GM23338 (cell line): ENCODE data around the gene MYOF. TPM values are rescaled to one million over a fixed set of nuclear protein-coding genes. Genes with fewer than 3 reads are reported as not detected.
A peak's percentile ranks its signal among the peaks of the same experiment; 100 is the strongest.

ENCODE experiments used
- ATAC-seq: fragments of 200-7000 bp; cut with Tn5 transposase; 3 replicates; pipeline ENCODE4 v1.9.1; 2020
- DNase-seq: peaks from one replicate; pipeline ENCODE4 v3.0.0-alpha.2; 2015; ENCODE audit warnings: low spot score
- H2AFZ ChIP-seq: fragments of 200-600 bp; sonication (generic); 2 replicates; pipeline ENCODE4 v1.8.0; 2016; ENCODE audit warnings: antibody characterized with exemption, mild to moderate bottlenecking, moderate library complexity
- H3F3A ChIP-seq: fragments of 200-600 bp; sonication (generic); replicated peaks from 2 replicates; pipeline ENCODE4 v1.8.0; 2017; ENCODE audit warnings: antibody characterized with exemption, mixed run types, low read depth
- H3K27ac ChIP-seq: fragments of 200-600 bp; sonication (generic); 2 replicates; pipeline ENCODE4 v1.6.1; 2016; ENCODE audit warnings: low read depth
- H3K27me3 ChIP-seq: fragments of 200-600 bp; sonication (generic); 2 replicates; pipeline ENCODE4 v1.8.0; 2016; ENCODE audit warnings: mild to moderate bottlenecking, mixed run types, moderate library complexity; ENCODE audit not compliant: insufficient read depth
- H3K36me3 ChIP-seq: fragments of 200-600 bp; sonication (generic); 2 replicates; pipeline ENCODE4 v1.8.0; 2016; ENCODE audit warnings: mild to moderate bottlenecking; ENCODE audit not compliant: insufficient read depth
- H3K4me1 ChIP-seq: fragments of 200-600 bp; sonication (generic); 2 replicates; pipeline ENCODE4 v1.8.0; 2016; ENCODE audit warnings: mild to moderate bottlenecking, moderate library complexity; ENCODE audit not compliant: insufficient read depth
- H3K4me2 ChIP-seq: fragments of 200-600 bp; sonication (generic); 2 replicates; pipeline ENCODE4 v1.7.1; 2017; ENCODE audit warnings: mixed run types
- H3K4me3 ChIP-seq: fragments of 200-600 bp; sonication (generic); 2 replicates; pipeline ENCODE4 v1.6.1; 2016; ENCODE audit warnings: mixed run types
- H3K79me2 ChIP-seq: fragments of 200-600 bp; sonication (generic); replicated peaks from 2 replicates; pipeline ENCODE4 v1.8.0; 2017; ENCODE audit warnings: mild to moderate bottlenecking; ENCODE audit not compliant: insufficient read depth
- H3K9me2 ChIP-seq: fragments of 200-600 bp; sonication (generic); 2 replicates; pipeline ENCODE4 v1.8.0; 2017; ENCODE audit not compliant: insufficient read depth
- H4K20me1 ChIP-seq: fragments of 200-600 bp; sonication (generic); replicated peaks from 2 replicates; pipeline ENCODE4 v1.8.0; 2017; ENCODE audit warnings: mild to moderate bottlenecking; ENCODE audit not compliant: insufficient read depth
- H3K27ac Mint-ChIP-seq: 2 replicates; pipeline ENCODE4 v1.8.0; 2020; ENCODE audit warnings: inconsistent platforms, mild to moderate bottlenecking, moderate library complexity, mixed read lengths
- H3K27me3 Mint-ChIP-seq: 3 replicates; pipeline ENCODE4 v1.8.0; 2022; ENCODE audit warnings: low read depth, mild to moderate bottlenecking, moderate library complexity, mixed read lengths, inconsistent platforms; ENCODE audit not compliant: insufficient read depth, poor library complexity
- H3K36me3 Mint-ChIP-seq: 3 replicates; pipeline ENCODE4 v1.8.0; 2021; ENCODE audit warnings: low read depth, mild to moderate bottlenecking, inconsistent platforms, moderate library complexity, mixed read lengths
- H3K4me1 Mint-ChIP-seq: 3 replicates; pipeline ENCODE4 v1.8.0; 2020; ENCODE audit warnings: mild to moderate bottlenecking, inconsistent platforms, mixed read lengths
- H3K4me3 Mint-ChIP-seq: 3 replicates; pipeline ENCODE4 v1.8.0; 2021; ENCODE audit warnings: moderate library complexity, mild to moderate bottlenecking, inconsistent platforms, mixed read lengths
- H3K9me3 Mint-ChIP-seq: 3 replicates; pipeline ENCODE4 v1.8.0; 2020; ENCODE audit warnings: moderate library complexity, mild to moderate bottlenecking, inconsistent platforms, mixed read lengths
- CREB1 ChIP-seq: fragments of 250-450 bp; sonication (Bioruptor Pico); IDR thresholded peaks from 2 replicates; pipeline ENCODE4 v1.5.0; 2020; ENCODE audit warnings: low read depth, mild to moderate bottlenecking, moderate library complexity
- EZH2 ChIP-seq: fragments of 200-600 bp; sonication (generic); IDR thresholded peaks from one replicate; pipeline ENCODE4 v1.8.0; 2017; ENCODE audit warnings: antibody characterized with exemption, mild to moderate bottlenecking, low read depth; ENCODE audit not compliant: unreplicated experiment
- EZH2phosphoT487 ChIP-seq: fragments of 200-600 bp; sonication (generic); IDR thresholded peaks from one replicate; pipeline ENCODE4 v1.8.1; 2018; ENCODE audit warnings: antibody characterized with exemption; ENCODE audit not compliant: unreplicated experiment
- JUNB ChIP-seq: IDR thresholded peaks from one replicate; pipeline ENCODE4 v1.6.1; 2016; ENCODE audit warnings: antibody characterized with exemption; ENCODE audit not compliant: unreplicated experiment
- NANOG ChIP-seq: IDR thresholded peaks from 2 replicates; pipeline ENCODE4 v1.6.1; 2016; ENCODE audit warnings: antibody characterized with exemption, borderline replicate concordance
- POLR2AphosphoS5 ChIP-seq: IDR thresholded peaks from 2 replicates; pipeline ENCODE4 v1.6.1; 2016; ENCODE audit warnings: antibody characterized with exemption, low read depth
- STAT1 ChIP-seq: IDR thresholded peaks from one replicate; pipeline ENCODE4 v1.6.1; 2016; ENCODE audit warnings: antibody characterized with exemption; ENCODE audit not compliant: unreplicated experiment
- ZNF114 ChIP-seq: fragments of 250-450 bp; sonication (Bioruptor Pico); IDR thresholded peaks from 2 replicates; pipeline ENCODE4 v1.5.0; 2020; ENCODE audit warnings: mild to moderate bottlenecking, moderate library complexity
- ZNF331 ChIP-seq: fragments of 250-450 bp; sonication (Bioruptor Pico); IDR thresholded peaks from 2 replicates; pipeline ENCODE4 v1.5.0; 2020; ENCODE audit warnings: low read depth, mild to moderate bottlenecking, moderate library complexity
- polyA plus RNA-seq: library from polyadenylated mRNA; unstranded; fragments of >200 nt; fragmentation: Nextera tagmentation; extraction: Ambion mirVana; gene quantifications from 2 replicates; pipeline ENCODE4 v1.2.1, GENCODE V29; 2016
- total RNA-seq: library from RNA; depleted of rRNA; stranded (reverse); fragments of >200 nt; shearing (Covaris generic); gene quantifications from 2 replicates; pipeline ENCODE4 v1.2.3, GENCODE V29; 2014
- TF ChIP-seq, protein P1 (sequence below): fragments of 250-450 bp; sonication (Bioruptor Pico); IDR thresholded peaks from 2 replicates; pipeline ENCODE4 v1.5.0; 2020; ENCODE audit warnings: mild to moderate bottlenecking, moderate library complexity
- TF ChIP-seq, protein P2 (sequence below): IDR thresholded peaks from 2 replicates; pipeline ENCODE4 v1.6.1; 2016; ENCODE audit warnings: antibody characterized with exemption
- TF ChIP-seq, protein P3 (sequence below), 2 experiments: fragments of 200-600 bp in 1 of 2; sonication (generic) in 1 of 2; conservative IDR thresholded peaks; 2 replicates each; pipeline versions ENCODE4 v1.5.1 to v1.6.1; 2016 to 2017; ENCODE audit warnings: antibody characterized with exemption in 2 of 2, low read depth in 2 of 2, mild to moderate bottlenecking in 2 of 2, moderate library complexity in 1 of 2

Gene MYOF
- total and polyA plus RNA-seq, 2 experiments from 2014 or later = 0.82 to 1.4 TPM

DNA sequence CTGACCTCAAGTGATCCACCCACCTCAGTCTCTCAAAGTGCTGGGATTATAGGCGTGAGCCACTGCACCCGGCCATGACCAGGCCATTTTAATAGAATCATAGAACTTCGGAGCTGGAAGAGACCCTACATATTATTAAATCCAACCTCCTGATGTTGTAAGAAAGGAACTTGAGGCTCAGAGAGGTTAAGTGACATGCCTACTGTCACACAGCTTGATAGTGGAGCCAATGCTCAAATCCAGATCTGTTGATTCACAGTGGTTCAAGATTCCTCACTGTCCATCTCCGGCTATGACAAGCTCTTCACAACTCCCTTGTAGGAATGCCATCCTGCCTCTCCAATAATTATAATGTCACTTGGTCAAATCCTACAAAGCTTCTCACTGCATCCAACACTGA, 65.3 kb downstream of the MYOF start (continued):
- TF ChIP-seq, protein P1, sequence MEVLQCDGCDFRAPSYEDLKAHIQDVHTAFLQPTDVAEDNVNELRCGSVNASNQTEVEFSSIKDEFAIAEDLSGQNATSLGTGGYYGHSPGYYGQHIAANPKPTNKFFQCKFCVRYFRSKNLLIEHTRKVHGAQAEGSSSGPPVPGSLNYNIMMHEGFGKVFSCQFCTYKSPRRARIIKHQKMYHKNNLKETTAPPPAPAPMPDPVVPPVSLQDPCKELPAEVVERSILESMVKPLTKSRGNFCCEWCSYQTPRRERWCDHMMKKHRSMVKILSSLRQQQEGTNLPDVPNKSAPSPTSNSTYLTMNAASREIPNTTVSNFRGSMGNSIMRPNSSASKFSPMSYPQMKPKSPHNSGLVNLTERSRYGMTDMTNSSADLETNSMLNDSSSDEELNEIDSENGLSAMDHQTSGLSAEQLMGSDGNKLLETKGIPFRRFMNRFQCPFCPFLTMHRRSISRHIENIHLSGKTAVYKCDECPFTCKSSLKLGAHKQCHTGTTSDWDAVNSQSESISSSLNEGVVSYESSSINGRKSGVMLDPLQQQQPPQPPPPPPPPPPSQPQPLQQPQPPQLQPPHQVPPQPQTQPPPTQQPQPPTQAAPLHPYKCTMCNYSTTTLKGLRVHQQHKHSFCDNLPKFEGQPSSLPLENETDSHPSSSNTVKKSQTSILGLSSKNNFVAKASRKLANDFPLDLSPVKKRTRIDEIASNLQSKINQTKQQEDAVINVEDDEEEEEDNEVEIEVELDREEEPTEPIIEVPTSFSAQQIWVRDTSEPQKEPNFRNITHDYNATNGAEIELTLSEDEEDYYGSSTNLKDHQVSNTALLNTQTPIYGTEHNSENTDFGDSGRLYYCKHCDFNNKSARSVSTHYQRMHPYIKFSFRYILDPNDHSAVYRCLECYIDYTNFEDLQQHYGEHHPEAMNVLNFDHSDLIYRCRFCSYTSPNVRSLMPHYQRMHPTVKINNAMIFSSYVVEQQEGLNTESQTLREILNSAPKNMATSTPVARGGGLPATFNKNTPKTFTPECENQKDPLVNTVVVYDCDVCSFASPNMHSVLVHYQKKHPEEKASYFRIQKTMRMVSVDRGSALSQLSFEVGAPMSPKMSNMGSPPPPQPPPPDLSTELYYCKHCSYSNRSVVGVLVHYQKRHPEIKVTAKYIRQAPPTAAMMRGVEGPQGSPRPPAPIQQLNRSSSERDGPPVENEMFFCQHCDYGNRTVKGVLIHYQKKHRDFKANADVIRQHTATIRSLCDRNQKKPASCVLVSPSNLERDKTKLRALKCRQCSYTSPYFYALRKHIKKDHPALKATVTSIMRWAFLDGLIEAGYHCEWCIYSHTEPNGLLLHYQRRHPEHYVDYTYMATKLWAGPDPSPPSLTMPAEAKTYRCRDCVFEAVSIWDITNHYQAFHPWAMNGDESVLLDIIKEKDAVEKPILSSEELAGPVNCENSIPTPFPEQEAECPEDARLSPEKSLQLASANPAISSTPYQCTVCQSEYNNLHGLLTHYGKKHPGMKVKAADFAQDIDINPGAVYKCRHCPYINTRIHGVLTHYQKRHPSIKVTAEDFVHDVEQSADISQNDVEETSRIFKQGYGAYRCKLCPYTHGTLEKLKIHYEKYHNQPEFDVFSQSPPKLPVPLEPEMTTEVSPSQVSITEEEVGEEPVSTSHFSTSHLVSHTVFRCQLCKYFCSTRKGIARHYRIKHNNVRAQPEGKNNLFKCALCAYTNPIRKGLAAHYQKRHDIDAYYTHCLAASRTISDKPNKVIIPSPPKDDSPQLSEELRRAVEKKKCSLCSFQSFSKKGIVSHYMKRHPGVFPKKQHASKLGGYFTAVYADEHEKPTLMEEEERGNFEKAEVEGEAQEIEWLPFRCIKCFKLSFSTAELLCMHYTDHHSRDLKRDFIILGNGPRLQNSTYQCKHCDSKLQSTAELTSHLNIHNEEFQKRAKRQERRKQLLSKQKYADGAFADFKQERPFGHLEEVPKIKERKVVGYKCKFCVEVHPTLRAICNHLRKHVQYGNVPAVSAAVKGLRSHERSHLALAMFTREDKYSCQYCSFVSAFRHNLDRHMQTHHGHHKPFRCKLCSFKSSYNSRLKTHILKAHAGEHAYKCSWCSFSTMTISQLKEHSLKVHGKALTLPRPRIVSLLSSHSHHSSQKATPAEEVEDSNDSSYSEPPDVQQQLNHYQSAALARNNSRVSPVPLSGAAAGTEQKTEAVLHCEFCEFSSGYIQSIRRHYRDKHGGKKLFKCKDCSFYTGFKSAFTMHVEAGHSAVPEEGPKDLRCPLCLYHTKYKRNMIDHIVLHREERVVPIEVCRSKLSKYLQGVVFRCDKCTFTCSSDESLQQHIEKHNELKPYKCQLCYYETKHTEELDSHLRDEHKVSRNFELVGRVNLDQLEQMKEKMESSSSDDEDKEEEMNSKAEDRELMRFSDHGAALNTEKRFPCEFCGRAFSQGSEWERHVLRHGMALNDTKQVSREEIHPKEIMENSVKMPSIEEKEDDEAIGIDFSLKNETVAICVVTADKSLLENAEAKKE (CRISPR knock-in tag) = no peak
- TF ChIP-seq JUNB = no peak
- no peak for TF ChIP-seq NANOG
- TF ChIP-seq, protein P2, sequence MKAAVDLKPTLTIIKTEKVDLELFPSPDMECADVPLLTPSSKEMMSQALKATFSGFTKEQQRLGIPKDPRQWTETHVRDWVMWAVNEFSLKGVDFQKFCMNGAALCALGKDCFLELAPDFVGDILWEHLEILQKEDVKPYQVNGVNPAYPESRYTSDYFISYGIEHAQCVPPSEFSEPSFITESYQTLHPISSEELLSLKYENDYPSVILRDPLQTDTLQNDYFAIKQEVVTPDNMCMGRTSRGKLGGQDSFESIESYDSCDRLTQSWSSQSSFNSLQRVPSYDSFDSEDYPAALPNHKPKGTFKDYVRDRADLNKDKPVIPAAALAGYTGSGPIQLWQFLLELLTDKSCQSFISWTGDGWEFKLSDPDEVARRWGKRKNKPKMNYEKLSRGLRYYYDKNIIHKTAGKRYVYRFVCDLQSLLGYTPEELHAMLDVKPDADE = no peak
- TF ChIP-seq EZH2phosphoT487 = no peak
- TF ChIP-seq POLR2AphosphoS5 = no peak
- TF ChIP-seq ZNF331 (CRISPR knock-in tag) = no peak
- no peak for TF ChIP-seq CREB1
- no peak for TF ChIP-seq EZH2
- no peak for TF ChIP-seq ZNF114 (CRISPR knock-in tag)

DNA sequence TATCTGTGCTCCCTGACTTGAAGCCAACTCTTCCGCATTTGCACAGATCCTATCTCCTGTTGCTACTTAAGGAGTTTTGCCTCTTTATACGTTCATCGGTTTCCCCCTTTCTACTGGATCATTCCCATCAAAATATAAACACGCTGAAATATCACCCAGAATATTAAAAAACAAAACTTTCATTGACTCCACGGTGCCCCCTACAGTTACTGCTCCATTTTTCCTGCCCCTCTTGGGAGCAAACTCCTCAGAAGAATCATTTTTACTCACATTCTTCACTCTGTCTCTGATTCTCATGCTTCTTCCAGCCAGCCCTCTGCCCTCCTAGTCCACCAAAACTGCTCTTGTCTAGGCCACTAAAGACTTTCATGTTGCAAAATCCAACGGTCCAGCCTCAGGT, 66.4 kb downstream of the MYOF start:
- Histone ChIP-seq H2AFZ (peak overlapping the region; percentile 53; the same call in 1 of the 2 replicates), H3K79me2 (no peaks in the 10 kb centered on the region), H4K20me1 (no peaks in the 10 kb centered on the region), H3K4me1 (0 out of 2 replicates have a peak, but pooled peaks cover 6% of the 10 kb centered on the region), H3K9me2 (0 out of 2 replicates have a peak, but pooled peaks cover 6% of the 10 kb centered on the region), H3K27ac (no peak overlapping the region), H3K27me3 (no peaks in the 10 kb centered on the region), H3K4me3 (no peak overlapping the region), H3K4me2 (no peak overlapping the region), H3K36me3 (no peaks in the 10 kb centered on the region), H3F3A (no peaks in the 10 kb centered on the region)
- no peak for TF ChIP-seq EZH2phosphoT487
- TF ChIP-seq NANOG = no peak
- no peak for TF ChIP-seq POLR2AphosphoS5
- TF ChIP-seq, protein P3, sequence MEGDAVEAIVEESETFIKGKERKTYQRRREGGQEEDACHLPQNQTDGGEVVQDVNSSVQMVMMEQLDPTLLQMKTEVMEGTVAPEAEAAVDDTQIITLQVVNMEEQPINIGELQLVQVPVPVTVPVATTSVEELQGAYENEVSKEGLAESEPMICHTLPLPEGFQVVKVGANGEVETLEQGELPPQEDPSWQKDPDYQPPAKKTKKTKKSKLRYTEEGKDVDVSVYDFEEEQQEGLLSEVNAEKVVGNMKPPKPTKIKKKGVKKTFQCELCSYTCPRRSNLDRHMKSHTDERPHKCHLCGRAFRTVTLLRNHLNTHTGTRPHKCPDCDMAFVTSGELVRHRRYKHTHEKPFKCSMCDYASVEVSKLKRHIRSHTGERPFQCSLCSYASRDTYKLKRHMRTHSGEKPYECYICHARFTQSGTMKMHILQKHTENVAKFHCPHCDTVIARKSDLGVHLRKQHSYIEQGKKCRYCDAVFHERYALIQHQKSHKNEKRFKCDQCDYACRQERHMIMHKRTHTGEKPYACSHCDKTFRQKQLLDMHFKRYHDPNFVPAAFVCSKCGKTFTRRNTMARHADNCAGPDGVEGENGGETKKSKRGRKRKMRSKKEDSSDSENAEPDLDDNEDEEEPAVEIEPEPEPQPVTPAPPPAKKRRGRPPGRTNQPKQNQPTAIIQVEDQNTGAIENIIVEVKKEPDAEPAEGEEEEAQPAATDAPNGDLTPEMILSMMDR (conservative IDR thresholded peaks at IDR 0.05; ENCODE audit: low read depth in 2 of 2) = peak; percentile 52 to 60
- TF ChIP-seq ZNF114 (CRISPR knock-in tag) = no peak
- TF ChIP-seq STAT1 = no peak
- TF ChIP-seq ZNF331 (CRISPR knock-in tag) = no peak
- no peaks in the 10 kb centered on the region; the same call in 2 of the 3 replicates for H3K36me3 Mint-ChIP-seq
- H3K4me1 Mint-ChIP-seq = peaks cover 13% of the 10 kb centered on the region
- no peak overlapping the region for H3K4me3 Mint-ChIP-seq
- DNase-seq = no peak
- no peak overlapping the region for H3K27ac Mint-ChIP-seq
- peaks cover 8% of the 10 kb centered on the region; the same call in 2 of the 3 replicates for H3K9me3 Mint-ChIP-seq
- H3K27me3 Mint-ChIP-seq = peaks cover 6% of the 10 kb centered on the region
- ATAC-seq = no peak
